Measurements from ENCODE around the gene NCBP3. TPM values are rescaled to one million over a fixed set of nuclear protein-coding genes. Genes with fewer than 3 reads are reported as not detected.

The NCBP3 gene
- total RNA-seq, 2 donors from 2014 or later, result 14.8 to 370 TPM

- no peak for DNase-seq (ENCODE audit: low spot score)
- Histone ChIP-seq H3K4me3 (no peak overlapping the region), H3K27me3 (replicated peaks; ENCODE audit: insufficient read depth) (no peaks in the 10 kb centered on the region), H3K9me3 (no peaks in the 10 kb centered on the region), H3K4me1 (replicated peaks) (no peaks in the 10 kb centered on the region), H3K36me3 (no peaks in the 10 kb centered on the region), H3K27ac (peak overlapping the region in 1 of 2 donors; percentile 25)
- intact Hi-C loops (cut with DNase I), result no loop called here
- 86% methylated on average over 7 of the region's 7 CpGs for WGBS
- TF ChIP-seq CTCF (IDR thresholded peaks at IDR 0.05), result no peak
Measured at GRCh38 chr17:3828852-3829232, 17.2 kb downstream of the NCBP3 start.

- WGBS, result 28% methylated on average over 7 of the region's 7 CpGs
- no peaks in the 10 kb centered on the region for H3K36me3 ChIP-seq
Measured at GRCh38 chr17:3828151-3828851, 17.7 kb downstream of the NCBP3 start.

GRCh38 chr17:3827124-3827773, 18.8 kb downstream of the NCBP3 start:
- Histone ChIP-seq H3K27ac (no peak overlapping the region), H3K4me1 (replicated peaks) (no peaks in the 10 kb centered on the region), H3K9me3 (no peaks in the 10 kb centered on the region), H3K27me3 (replicated peaks; ENCODE audit: insufficient read depth) (no peaks in the 10 kb centered on the region), H3K4me3 (no peak overlapping the region), H3K36me3 (no peaks in the 10 kb centered on the region)
- WGBS, result 51% methylated on average over 6 of the region's 6 CpGs
- intact Hi-C loops (cut with DNase I), result no loop called here
- peak; percentile 55 for DNase-seq (ENCODE audit: low spot score)
- TF ChIP-seq POLR2AphosphoS5 (IDR thresholded peaks at IDR 0.05) (no peak), CTCF (IDR thresholded peaks at IDR 0.05) (peak in 3 of 4 experiments; percentile 39 to 56 (median 56)), POLR2A (IDR thresholded peaks at IDR 0.05) (no peak)

More at GRCh38 chr17:3828151-3828851, 17.7 kb downstream of the NCBP3 start:
- intact Hi-C loops (cut with DNase I), result no loop called here
- H3K4me1 ChIP-seq (replicated peaks), result no peaks in the 10 kb centered on the region
- H3K27ac ChIP-seq, result peak overlapping the region in 1 of 2 donors; percentile 25
- no peak overlapping the region for H3K4me3 ChIP-seq
- H3K9me3 ChIP-seq, result no peaks in the 10 kb centered on the region
- no peak for DNase-seq (ENCODE audit: low spot score)
- peak; percentile 38 for TF ChIP-seq POLR2AphosphoS5 (IDR thresholded peaks at IDR 0.05)
- no peak for TF ChIP-seq CTCF (IDR thresholded peaks at IDR 0.05)
- H3K27me3 ChIP-seq (replicated peaks; ENCODE audit: insufficient read depth), result no peaks in the 10 kb centered on the region

GRCh38 chr17:3826191-3826590, 19.9 kb downstream of the NCBP3 start:
- H3K36me3 ChIP-seq, result peaks cover 0 to 3% of the 10 kb centered on the region in 2 donors

More at GRCh38 chr17:3826191-3826590, 19.9 kb downstream of the NCBP3 start:
- Histone ChIP-seq H3K27ac (no peak overlapping the region), H3K9me3 (no peaks in the 10 kb centered on the region), H3K4me3 (no peak overlapping the region), H3K4me1 (replicated peaks) (no peaks in the 10 kb centered on the region), H3K27me3 (replicated peaks; ENCODE audit: insufficient read depth) (no peaks in the 10 kb centered on the region)
- TF ChIP-seq POLR2AphosphoS5 (IDR thresholded peaks at IDR 0.05) (no peak), CTCF (IDR thresholded peaks at IDR 0.05) (no peak), POLR2A (IDR thresholded peaks at IDR 0.05) (no peak)
- no peak for DNase-seq (ENCODE audit: low spot score)
- intact Hi-C loops (cut with DNase I), result no loop called here
- WGBS, result 90% methylated on average over 4 of the region's 4 CpGs

Measured in prostate gland (tissue), 2 donors.